Mucosa of descending colon (tissue), 3 donors: ENCODE results near the gene CTBP2. TPM values are rescaled to one million over a fixed set of nuclear protein-coding genes. Genes with fewer than 3 reads are reported as not detected.

Experiments
- ATAC-seq: fragments of 200-7000 bp; cut with Tn5 transposase; one replicate; pipeline ENCODE4 v1.9.1; 2020; ENCODE audit warnings: mild to moderate bottlenecking, moderate library complexity
- DNase-seq, 3 donors: peaks; one replicate each; pipeline ENCODE4 v3.0.0-alpha.2; 2020
- H3K36me3 ChIP-seq: fragments of 200-600 bp; one replicate; pipeline ENCODE4 v1.8.0; 2021; ENCODE audit warnings: low read depth, mild to moderate bottlenecking
- H3K4me1 ChIP-seq: fragments of 200-600 bp; one replicate; pipeline ENCODE4 v1.8.0; 2021; ENCODE audit warnings: low read depth, mild to moderate bottlenecking
- H3K4me3 ChIP-seq: fragments of 200-600 bp; one replicate; pipeline ENCODE4 v1.8.0; 2021; ENCODE audit warnings: mild to moderate bottlenecking
- H3K9me3 ChIP-seq: fragments of 200-600 bp; one replicate; pipeline ENCODE4 v1.8.0; 2021; ENCODE audit warnings: mild to moderate bottlenecking
- intact Hi-C, 2 donors: fragments of 100-400 bp; cut with DNase I in 1 of 2; cut with micrococcal nuclease in 1 of 2; formaldehyde crosslinking; loops; one replicate each; pipeline versions ENCODE4 v1.11.0 to v1.11.1; 2022; cut with DNase I, micrococcal nuclease
- total RNA-seq, 3 donors: library from RNA; stranded (reverse); fragmentation: NEBNext Ultra II Directional in 2 of 3; extraction: Animal tissue kit (Norgen Biotek cat#: 25700) in 2 of 3; gene quantifications; one replicate each; pipeline versions ENCODE4 v1.2.1 to v1.2.4, GENCODE V29; 2021 to 2023
- TF ChIP-seq, protein P1 (sequence below): fragments of 200-600 bp; IDR thresholded peaks from one replicate; pipeline ENCODE4 v1.8.0; 2022; ENCODE audit warnings: antibody characterized with exemption, mild to moderate bottlenecking
- donor health status: DM: no; HTN: no; CAD: no; lungs with moderate emphysema.
- donor health status: DM: no; HTN: no; CAD: no.
- donor health status: DM: no; HTN: yes; CAD: no.

The CTBP2 gene
- total RNA-seq, 3 donors from 2014 or later: 109 to 137 (median 121) TPM

DNA sequence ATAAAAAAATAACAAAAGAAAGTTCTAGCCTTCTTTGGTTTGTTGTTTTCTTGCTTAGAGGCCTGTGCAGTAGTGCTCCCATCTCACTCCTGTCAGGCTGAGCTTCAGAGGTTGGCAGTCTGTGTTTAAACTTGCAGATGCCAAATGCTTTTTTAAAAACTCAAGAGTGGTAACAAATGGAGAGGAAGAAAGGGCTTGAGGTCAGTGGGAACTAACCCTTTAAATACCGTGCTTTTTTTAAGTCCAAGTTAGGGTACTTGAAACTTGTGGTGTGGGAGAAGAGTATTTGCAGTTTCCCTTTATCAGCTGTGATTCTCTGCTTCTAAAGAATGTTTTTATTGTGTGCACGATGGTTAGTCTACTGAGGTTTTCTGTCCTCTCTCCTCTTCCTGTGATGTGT, 189.1 kb downstream of the CTBP2 start:
- DNase-seq (no peak), ATAC-seq (no peak)
- TF ChIP-seq, protein P1, sequence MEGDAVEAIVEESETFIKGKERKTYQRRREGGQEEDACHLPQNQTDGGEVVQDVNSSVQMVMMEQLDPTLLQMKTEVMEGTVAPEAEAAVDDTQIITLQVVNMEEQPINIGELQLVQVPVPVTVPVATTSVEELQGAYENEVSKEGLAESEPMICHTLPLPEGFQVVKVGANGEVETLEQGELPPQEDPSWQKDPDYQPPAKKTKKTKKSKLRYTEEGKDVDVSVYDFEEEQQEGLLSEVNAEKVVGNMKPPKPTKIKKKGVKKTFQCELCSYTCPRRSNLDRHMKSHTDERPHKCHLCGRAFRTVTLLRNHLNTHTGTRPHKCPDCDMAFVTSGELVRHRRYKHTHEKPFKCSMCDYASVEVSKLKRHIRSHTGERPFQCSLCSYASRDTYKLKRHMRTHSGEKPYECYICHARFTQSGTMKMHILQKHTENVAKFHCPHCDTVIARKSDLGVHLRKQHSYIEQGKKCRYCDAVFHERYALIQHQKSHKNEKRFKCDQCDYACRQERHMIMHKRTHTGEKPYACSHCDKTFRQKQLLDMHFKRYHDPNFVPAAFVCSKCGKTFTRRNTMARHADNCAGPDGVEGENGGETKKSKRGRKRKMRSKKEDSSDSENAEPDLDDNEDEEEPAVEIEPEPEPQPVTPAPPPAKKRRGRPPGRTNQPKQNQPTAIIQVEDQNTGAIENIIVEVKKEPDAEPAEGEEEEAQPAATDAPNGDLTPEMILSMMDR: no peak
- no peaks in the 10 kb centered on the region for H3K36me3 ChIP-seq
- no peaks in the 10 kb centered on the region for H3K9me3 ChIP-seq
- intact Hi-C loops: no loop called here
- no peak overlapping the region for H3K4me3 ChIP-seq
- H3K4me1 ChIP-seq: no peaks in the 10 kb centered on the region

DNA sequence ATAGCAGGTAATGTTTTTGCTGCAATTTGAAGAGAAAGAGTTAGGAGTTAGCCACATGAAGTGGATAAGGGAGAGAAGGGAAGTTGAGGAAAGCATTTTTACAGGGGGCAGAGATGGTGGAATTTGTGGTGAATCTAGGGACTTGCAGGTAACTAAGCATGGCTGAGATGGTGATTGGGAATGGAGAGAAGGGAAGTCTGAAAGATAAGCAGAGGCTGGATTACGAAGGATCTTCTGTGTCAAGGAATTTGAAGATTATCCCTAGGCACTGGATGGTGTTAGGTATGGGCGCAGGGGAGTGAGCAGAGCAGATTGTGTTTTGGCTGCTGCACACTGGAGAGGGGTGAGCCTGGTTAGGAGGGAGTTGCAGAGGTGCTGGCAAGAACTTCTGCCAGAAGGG, 193.1 kb downstream of the CTBP2 start:
- intact Hi-C loops: no loop called here
- DNase-seq (no peak), ATAC-seq (no peak)
- Histone ChIP-seq H3K36me3 (no peaks in the 10 kb centered on the region), H3K4me1 (no peaks in the 10 kb centered on the region), H3K9me3 (no peaks in the 10 kb centered on the region), H3K4me3 (no peak overlapping the region)
- TF ChIP-seq, protein P1: no peak

DNA sequence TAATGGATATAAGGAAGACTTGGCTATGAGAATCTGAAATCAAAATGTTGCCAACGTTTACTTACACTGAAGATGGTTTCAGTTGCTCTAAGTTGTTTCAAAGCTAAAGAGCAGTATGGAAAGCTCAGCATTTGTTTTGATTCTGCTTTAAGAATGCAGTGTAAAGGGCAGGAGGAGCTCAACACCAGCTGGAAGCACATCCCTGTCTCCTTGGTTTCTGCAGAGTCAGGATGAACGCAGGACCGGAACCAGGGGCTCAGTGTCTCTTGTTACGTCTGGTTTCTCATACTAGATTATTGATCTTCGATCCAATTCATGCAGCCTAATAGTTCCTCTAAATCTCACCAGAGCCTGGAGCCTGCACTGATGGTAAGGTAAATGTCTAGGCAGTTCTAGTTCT, 194.4 kb downstream of the CTBP2 start:
- ATAC-seq: no peak
- no peaks in the 10 kb centered on the region for H3K36me3 ChIP-seq

DNA sequence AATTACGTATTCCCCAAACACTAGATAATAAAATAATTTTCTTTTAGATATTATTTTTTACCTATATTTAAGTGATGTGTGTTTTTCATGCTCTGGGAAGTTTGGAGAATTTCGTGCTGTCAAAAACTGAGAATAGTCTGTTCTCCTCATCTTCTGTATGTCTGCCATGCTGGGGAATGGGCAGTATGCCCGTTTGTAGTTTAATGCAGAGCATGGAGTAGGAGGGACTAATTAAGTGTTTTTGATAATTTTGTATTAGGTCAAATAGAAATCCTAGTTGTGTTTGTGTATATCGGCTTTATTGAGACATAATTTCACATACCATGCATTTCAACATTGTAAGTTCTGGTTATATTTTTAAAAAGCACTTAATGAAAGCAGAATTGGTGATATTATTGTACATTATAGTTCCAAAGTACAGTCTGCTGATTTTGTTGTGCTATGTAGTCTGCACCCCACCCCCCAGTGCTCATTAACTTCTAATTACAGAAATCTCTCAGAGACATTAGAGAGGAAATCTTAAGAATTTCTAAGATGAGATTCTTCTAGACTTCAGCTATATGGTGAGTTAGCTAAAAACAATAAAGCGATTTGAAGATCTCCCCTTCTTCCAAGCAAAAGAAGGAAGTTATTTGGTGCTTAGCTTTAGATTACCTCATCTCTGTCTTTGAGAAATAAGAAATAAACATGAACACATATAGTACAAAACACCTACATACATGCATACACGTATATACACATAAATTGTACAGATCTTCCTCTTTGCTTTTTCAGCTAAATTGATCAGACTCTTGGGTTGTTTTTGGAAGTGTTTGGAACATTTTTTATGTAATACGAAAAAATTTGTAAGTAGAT, 196.3 kb downstream of the CTBP2 start:
- Histone ChIP-seq H3K4me1 (no peaks in the 10 kb centered on the region), H3K36me3 (no peaks in the 10 kb centered on the region), H3K4me3 (no peak overlapping the region), H3K9me3 (no peaks in the 10 kb centered on the region)
- intact Hi-C loops: no loop called here
- DNase-seq: no peak
- ATAC-seq: no peak
- TF ChIP-seq, protein P1: no peak

More for the DNA sequence above, 194.4 kb downstream of the CTBP2 start:
- intact Hi-C loops: no loop called here
- TF ChIP-seq, protein P1: no peak
- no peak for DNase-seq
- H3K4me1 ChIP-seq: no peaks in the 10 kb centered on the region
- no peak overlapping the region for H3K4me3 ChIP-seq
- no peaks in the 10 kb centered on the region for H3K9me3 ChIP-seq

DNA sequence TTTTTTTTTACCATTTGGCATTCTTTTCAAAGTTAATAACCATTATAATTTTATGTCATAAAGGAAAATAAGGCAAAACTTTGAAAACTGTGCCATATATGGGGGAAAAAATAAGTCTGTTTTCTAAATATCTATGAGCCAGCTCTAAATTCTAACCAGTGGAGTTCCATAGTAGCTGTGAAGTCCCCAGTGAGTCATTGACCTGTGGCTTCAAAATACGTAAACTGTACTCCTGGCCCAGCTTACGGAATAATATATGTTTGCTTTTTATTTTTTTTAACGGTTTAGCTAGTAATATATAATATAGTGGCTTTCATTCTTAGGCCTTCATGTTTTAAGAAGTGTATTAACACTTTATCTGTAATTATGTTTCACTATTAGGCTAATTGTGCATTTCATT, 197.9 kb downstream of the CTBP2 start:
- no peaks in the 10 kb centered on the region for H3K36me3 ChIP-seq
- H3K9me3 ChIP-seq: no peaks in the 10 kb centered on the region

More for the DNA sequence above, 197.9 kb downstream of the CTBP2 start:
- Histone ChIP-seq H3K4me1 (no peaks in the 10 kb centered on the region), H3K4me3 (no peak overlapping the region)
- intact Hi-C loops: no loop called here
- TF ChIP-seq, protein P1: no peak
- DNase-seq: no peak
- ATAC-seq: no peak
